ENCODE measurements around the gene UBXN4. TPM values are rescaled to one million over a fixed set of nuclear protein-coding genes. Genes with fewer than 3 reads are reported as not detected.

UBXN4 gene
- total and polyA plus RNA-seq, 2 of the 4 experiments (the other 2 are of a cell fraction) = 48.1 to 49.1 TPM

DNA sequence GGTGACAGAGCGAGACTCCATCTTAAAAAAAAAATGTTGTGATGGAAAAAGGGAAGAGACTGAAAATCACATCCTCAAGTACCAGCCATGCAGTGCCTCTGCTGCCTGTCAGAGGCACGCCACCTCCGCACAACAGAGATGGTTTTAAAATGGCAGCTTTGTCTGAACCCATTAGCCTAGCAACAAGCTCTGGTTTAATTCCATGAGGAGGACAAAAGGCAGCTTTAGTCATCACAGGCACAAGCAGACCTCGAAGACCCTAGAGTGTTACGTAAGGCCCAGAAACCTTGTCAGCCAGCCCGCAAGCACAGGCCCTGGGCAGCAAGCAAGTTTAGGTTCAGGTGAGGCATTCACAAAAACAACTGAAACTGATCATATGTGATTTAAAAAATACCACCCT, 84.9 kb downstream of the UBXN4 start:
- H4K91ac ChIP-seq (ENCODE audit: insufficient read depth, low read depth, low read length) = no peak overlapping the region
- intact Hi-C loops (cut with micrococcal nuclease) = no loop called here
- H3K79me1 ChIP-seq (ENCODE audit: low read depth in 1 of 2, low read length in 2 of 2) = no peaks in the 10 kb centered on the region
- peaks cover 5% of the 10 kb centered on the region for H3K9me3 ChIP-seq (ENCODE audit: control insufficient read depth, insufficient read depth, low read length)
- no peaks in the 10 kb centered on the region for H3K4me1 ChIP-seq (ENCODE audit: control insufficient read depth, insufficient read depth, low read length)
- no peak overlapping the region for H3K4me2 ChIP-seq (ENCODE audit: low read depth, low read length)
- H2AFZ ChIP-seq (replicated peaks; ENCODE audit: low read length, poor library complexity) = no peak overlapping the region
- H2AK5ac ChIP-seq (ENCODE audit: low read depth, low read length) = no peak overlapping the region
- ChIA-PET CTCF (interaction anchor here (0.5 to 1.6 kb wide), 2 partner anchors 15 to 29 kb away, joined by 3 to 4 read pairs; no protein-coding TSS in a partner anchor), POLR2A (ENCODE audit: unreplicated experiment) (interaction anchor here (0.6 kb wide), 1 partner anchor 230 kb away, joined by 3 read pairs; no protein-coding TSS in a partner anchor)
- H3K14ac ChIP-seq (replicated peaks; ENCODE audit: low read depth, low read length) = no peak overlapping the region
- no peaks in the 10 kb centered on the region for H3K36me3 ChIP-seq (ENCODE audit: control insufficient read depth, insufficient read depth, low read length)
- no peak overlapping the region for H4K5ac ChIP-seq (ENCODE audit: low read depth, low read length)
- no CpG with 5 or more reads among the region's 6 CpGs for WGBS, 2 experiments (ENCODE audit: extremely low coverage in 2 of 2, insufficient read length in 1 of 2)
- no peak overlapping the region for H3K23ac ChIP-seq (ENCODE audit: low read depth, low read length)
- no peak overlapping the region for H3K9ac ChIP-seq (ENCODE audit: low read depth, low read length)
- BruUV-seq (replicated peaks) = no TSS peak
- H3K56ac ChIP-seq (ENCODE audit: extremely low read depth, insufficient read depth, low read length) = no peak overlapping the region
- H3K4ac ChIP-seq (ENCODE audit: low read depth, low read length) = no peak overlapping the region
- no peaks in the 10 kb centered on the region for H4K20me1 ChIP-seq (ENCODE audit: insufficient read depth, low read length)
- H3K4me3 ChIP-seq (ENCODE audit: insufficient read depth, low read depth, low read length) = no peak overlapping the region
- ATAC-seq (ENCODE audit: low read depth) = no peak
- H2BK120ac ChIP-seq (ENCODE audit: low read depth, low read length) = no peak overlapping the region
- H3K18ac ChIP-seq (ENCODE audit: low read depth, low read length) = no peak overlapping the region
- no peak overlapping the region for H2AK9ac ChIP-seq (replicated peaks; ENCODE audit: low read depth, low read length, poor library complexity)
- no peak overlapping the region for H2BK20ac ChIP-seq (ENCODE audit: low read depth, low read length)
- no peak overlapping the region for H2BK5ac ChIP-seq (ENCODE audit: low read depth, low read length, poor library complexity, severe bottlenecking)
- H3K27ac ChIP-seq (ENCODE audit: insufficient read depth, low read length) = no peak overlapping the region
- H2BK15ac ChIP-seq (ENCODE audit: low read depth, low read length) = no peak overlapping the region
- no peaks in the 10 kb centered on the region for H3K9me1 ChIP-seq (ENCODE audit: insufficient read depth, low read length)
- no peak overlapping the region for H4K8ac ChIP-seq (ENCODE audit: low read depth in 2 of 2, low read length in 2 of 2)
- in situ Hi-C loops (cut with MboI; ENCODE audit: low sequenced_read_pairs) = no loop called here
- DNase-seq = no peak
- H3K27me3 ChIP-seq (ENCODE audit: control insufficient read depth, insufficient read depth, low read length) = peaks cover 4% of the 10 kb centered on the region; the same call in 1 of the 2 replicates
- TF ChIP-seq NFE2L2 (IDR thresholded peaks at IDR 0.05; ENCODE audit: low read depth, low read length) (no peak), CEBPB (IDR thresholded peaks at IDR 0.05; ENCODE audit: low read depth, low read length) (no peak), MAFK (IDR thresholded peaks at IDR 0.05; ENCODE audit: low read depth, low read length) (no peak), ELK1 (IDR thresholded peaks at IDR 0.05; ENCODE audit: borderline replicate concordance, low read depth, low read length) (no peak), USF2 (IDR thresholded peaks at IDR 0.05; ENCODE audit: low read depth, low read length) (no peak), RAD21 (IDR thresholded peaks at IDR 0.05; ENCODE audit: low read length) (no peak), CHD1 (IDR thresholded peaks at IDR 0.05; ENCODE audit: low read depth, low read length) (no peak), RCOR1 (IDR thresholded peaks at IDR 0.05; ENCODE audit: insufficient replicate concordance, low read length) (no peak)
- dilution Hi-C loops (cut with HindIII; ENCODE audit: low sequenced_read_pairs, unreplicated experiment) = no loop called here

Data from IMR-90 (cell line).